Testis (tissue), 3 donors: ENCODE measurements around the gene NRG2. TPM values are rescaled to one million over a fixed set of nuclear protein-coding genes. Genes with fewer than 3 reads are reported as not detected.

Experiments used
- DNase-seq: peaks from one replicate; pipeline ENCODE4 v3.0.0-alpha.2; 2019
- H3K27ac ChIP-seq, 2 donors: fragments of 200-600 bp; sonication (generic); one replicate each; pipeline ENCODE4 v1.5.1; 2019
- H3K27me3 ChIP-seq: fragments of 200-600 bp; sonication (generic); one replicate; pipeline ENCODE4 v1.5.1; 2019
- H3K36me3 ChIP-seq: fragments of 200-600 bp; sonication (generic); one replicate; pipeline ENCODE4 v1.5.1; 2017; ENCODE audit warnings: low read depth; ENCODE audit errors: missing control alignments
- H3K4me1 ChIP-seq: fragments of 200-600 bp; sonication (generic); one replicate; pipeline ENCODE4 v1.5.1; 2019
- H3K4me3 ChIP-seq, 2 donors: fragments of 200-600 bp; sonication (generic); one replicate each; pipeline ENCODE4 v1.5.1; 2017 to 2019
- H3K9me3 ChIP-seq: fragments of 200-600 bp; sonication (generic); one replicate; pipeline ENCODE4 v1.5.1; 2017
- CTCF ChIP-seq, 3 experiments: fragments of 450-650 bp in 2 of 3; fragments of 200-600 bp in 1 of 3; sonication (generic) in 1 of 3; IDR thresholded peaks; one replicate each; pipeline ENCODE4 v1.5.1; 2016 to 2019; ENCODE audit warnings: antibody characterized with exemption in 3 of 3, mild to moderate bottlenecking in 2 of 3, moderate library complexity in 1 of 3
- POLR2A ChIP-seq: fragments of 450-650 bp; IDR thresholded peaks from one replicate; pipeline ENCODE4 v1.6.1; 2017; ENCODE audit warnings: antibody characterized with exemption, mild to moderate bottlenecking, moderate library complexity
- WGBS, 2 donors: methylation state at CpG; one replicate each; pipeline ENCODE4 v1.1.5; 2018; 5-methylcytosine and 5-hydroxymethylcytosine counted together
- intact Hi-C: fragments of 100-400 bp; cut with DNase I; formaldehyde crosslinking; loops from one replicate; pipeline ENCODE4 v1.15.1; 2023; ENCODE audit warnings: low total_unique reads
- polyA plus RNA-seq: library from polyadenylated mRNA; stranded (reverse); fragments of 350-450 nt; fragmentation: Illumina TruSeq; extraction: RNeasy Lipid Tissue Mini Kit (QIAGEN cat#74804); gene quantifications from one replicate; pipeline ENCODE4 v1.2.3, GENCODE V29; 2014; ENCODE audit warnings: low read depth, low replicate concordance; ENCODE audit not compliant: insufficient read depth
- total RNA-seq, 2 donors: library from RNA; depleted of rRNA; stranded (reverse); fragments of >200 nt; gene quantifications; one replicate each; pipeline ENCODE4 v1.2.3, GENCODE V29; 2016

NRG2 gene
- total and polyA plus RNA-seq, 3 donors from 2014 or later, result 4.8 to 23.2 (median 13.0) TPM

GRCh38 chr5:139814191-139814601 is 228.9 kb downstream of the NRG2 start:
- Histone ChIP-seq H3K4me1 (no peaks in the 10 kb centered on the region), H3K9me3 (no peaks in the 10 kb centered on the region), H3K27ac (no peak overlapping the region), H3K36me3 (no peaks in the 10 kb centered on the region), H3K27me3 (no peaks in the 10 kb centered on the region), H3K4me3 (no peak overlapping the region)
- no peak for TF ChIP-seq CTCF (IDR thresholded peaks at IDR 0.05)
- TF ChIP-seq POLR2A, result no peak
- intact Hi-C loops, result no loop called here
- no peak for DNase-seq
- WGBS, 2 donors, result 86 to 90% methylated on average over 13 to 14 of the region's 14 CpGs

GRCh38 chr5:139812836-139813805 is 230.0 kb downstream of the NRG2 start:
- intact Hi-C loops, result no loop called here
- TF ChIP-seq CTCF (IDR thresholded peaks at IDR 0.05) (no peak), POLR2A (no peak)
- Histone ChIP-seq H3K9me3 (no peaks in the 10 kb centered on the region), H3K36me3 (no peaks in the 10 kb centered on the region), H3K27ac (no peak overlapping the region), H3K27me3 (no peaks in the 10 kb centered on the region), H3K4me3 (no peak overlapping the region), H3K4me1 (no peaks in the 10 kb centered on the region)
- WGBS, 2 donors, result 91 to 96% methylated on average over 14 to 25 of the region's 25 CpGs
- no peak for DNase-seq

DNA sequence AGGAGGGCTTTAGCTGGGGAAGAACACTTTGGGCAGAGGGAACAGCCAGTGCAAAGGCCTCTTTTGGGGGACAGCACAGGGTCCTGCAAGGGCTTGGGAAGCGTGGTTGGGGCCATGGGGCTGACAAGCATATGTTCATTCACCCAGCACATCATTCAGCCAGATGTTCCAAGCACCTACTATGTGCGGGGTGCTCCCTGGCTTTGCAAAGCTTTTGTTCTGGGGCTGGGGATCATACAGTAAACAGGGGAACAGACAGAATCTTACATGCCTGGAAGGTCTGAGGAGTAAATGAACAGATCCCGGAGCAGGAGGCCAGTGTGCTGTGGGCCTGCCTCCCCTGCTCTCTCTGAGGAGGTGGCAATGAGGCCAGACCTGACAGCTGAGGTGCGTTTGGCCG is 230.8 kb downstream of the NRG2 start:
- no peaks in the 10 kb centered on the region for H3K4me1 ChIP-seq
- no peak overlapping the region for H3K27ac ChIP-seq
- intact Hi-C loops, result no loop called here
- H3K4me3 ChIP-seq, result no peak overlapping the region
- H3K27me3 ChIP-seq, result no peaks in the 10 kb centered on the region
- 86 to 87% methylated on average over 5 of the region's 5 CpGs for WGBS, 2 donors
- no peaks in the 10 kb centered on the region for H3K9me3 ChIP-seq
- no peak for DNase-seq
- TF ChIP-seq CTCF (IDR thresholded peaks at IDR 0.05) (no peak), POLR2A (no peak)
- H3K36me3 ChIP-seq, result no peaks in the 10 kb centered on the region

- 59 to 64% methylated on average over 2 of the region's 2 CpGs for WGBS, 2 donors
- Histone ChIP-seq H3K36me3 (no peaks in the 10 kb centered on the region), H3K4me3 (no peak overlapping the region), H3K4me1 (no peaks in the 10 kb centered on the region), H3K9me3 (no peaks in the 10 kb centered on the region), H3K27ac (no peak overlapping the region), H3K27me3 (no peaks in the 10 kb centered on the region)
- intact Hi-C loops, result no loop called here
- TF ChIP-seq CTCF (IDR thresholded peaks at IDR 0.05), result no peak
- no peak for TF ChIP-seq POLR2A
- no peak for DNase-seq
These were observed 231.9 kb downstream of the NRG2 start for GRCh38 chr5:139811274-139811607.
